GM20431 (cell line): ENCODE results near the gene SLC46A2.

Experiments used
- in situ Hi-C: fragments of 300-500 bp; cut with MseI, MboI; formaldehyde crosslinking; loops from one replicate; pipeline ENCODE4 v1.15.0; 2020; ENCODE audit warnings: low sequenced_read_pairs; ENCODE audit not compliant: unreplicated experiment

Gene SLC46A2

DNA sequence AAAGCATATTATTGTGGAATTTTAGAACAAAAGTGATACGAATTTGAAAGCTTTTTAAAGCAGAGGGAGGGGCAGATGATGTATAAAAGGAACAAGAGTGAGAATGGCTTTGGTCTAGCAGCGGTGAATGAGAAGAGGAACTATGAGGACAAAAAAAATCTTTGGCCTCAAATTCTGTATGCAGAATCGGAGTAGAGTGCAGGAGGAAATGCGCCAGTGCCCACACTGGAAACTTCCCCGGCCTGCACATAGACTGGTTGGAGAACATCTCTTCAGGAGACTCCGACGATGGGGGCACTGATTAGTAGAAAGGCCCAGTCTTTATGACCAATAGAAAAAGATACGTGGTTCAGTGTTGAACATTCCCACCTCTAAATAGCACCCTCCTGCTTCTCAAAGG, 51.3 kb downstream of the SLC46A2 start:
- in situ Hi-C loops: no loop called here

GRCh38 chr9:112838342-112838741, 52.3 kb downstream of the SLC46A2 start:
- in situ Hi-C loops: no loop called here

GRCh38 chr9:112836394-112836793, 54.3 kb downstream of the SLC46A2 start:
- in situ Hi-C loops: no loop called here

GRCh38 chr9:112833081-112833480, 57.6 kb downstream of the SLC46A2 start:
- in situ Hi-C loops: no loop called here

GRCh38 chr9:112831969-112832368, 58.7 kb downstream of the SLC46A2 start:
- in situ Hi-C loops: no loop called here

GRCh38 chr9:112831281-112831851, 59.3 kb downstream of the SLC46A2 start:
- in situ Hi-C loops: no loop called here
